Stimulated activated naive B cell treated with anti-CD40 and anti-IgM and Interleukin-4, amounts not matched to agents 10 μg/mL and 1 μg/mL and 100 μg/mL, for 72 hours (primary cell): ENCODE data around the gene RNF43.

ENCODE experiments used
- ATAC-seq, 2 donors: fragments of 150-1000 bp; cut with Tn5 transposase; replicated peaks; 2 replicates each; pipeline ENCODE4 v1.10.0; 2021; ENCODE audit warnings: moderate library complexity in 1 of 2
- DNase-seq: peaks from one replicate; pipeline ENCODE4 v3.0.0; 2021
- H3K27ac Mint-ChIP-seq: one replicate; pipeline ENCODE4 v1.8.0; 2022; ENCODE audit warnings: mild to moderate bottlenecking, mixed read lengths
- H3K27me3 Mint-ChIP-seq, 2 donors: one replicate each; pipeline ENCODE4 v1.8.0; 2022; ENCODE audit warnings: mixed read lengths in 2 of 2
- H3K36me3 Mint-ChIP-seq, 2 donors: one replicate each; pipeline ENCODE4 v1.8.0; 2022; ENCODE audit warnings: mixed read lengths in 2 of 2, mild to moderate bottlenecking in 1 of 2
- H3K4me1 Mint-ChIP-seq, 2 donors: one replicate each; pipeline ENCODE4 v1.8.0; 2022; ENCODE audit warnings: mixed read lengths in 2 of 2, mild to moderate bottlenecking in 1 of 2
- H3K4me3 Mint-ChIP-seq, 2 donors: one replicate each; pipeline ENCODE4 v1.8.0; 2022; ENCODE audit warnings: mild to moderate bottlenecking in 2 of 2, mixed read lengths in 2 of 2, moderate library complexity in 1 of 2
- H3K9me3 Mint-ChIP-seq, 2 donors: one replicate each; pipeline ENCODE4 v1.8.0; 2022; ENCODE audit warnings: mixed read lengths in 2 of 2, mild to moderate bottlenecking in 1 of 2

The RNF43 gene

GRCh38 chr17:58415371-58416055 is 1.8 kb downstream of the RNF43 start:
- Mint-ChIP-seq H3K27me3 (no peaks in the 10 kb centered on the region), H3K4me3 (no peak overlapping the region), H3K36me3 (peaks cover 0 to 2% of the 10 kb centered on the region in 2 donors), H3K9me3 (no peaks in the 10 kb centered on the region), H3K27ac (no peak overlapping the region), H3K4me1 (peaks cover 9 to 11% of the 10 kb centered on the region in 2 donors)
- ATAC-seq = no peak
- DNase-seq = no peak

- H3K27ac Mint-ChIP-seq = no peak overlapping the region
- no peak for DNase-seq
- peaks cover 9 to 11% of the 10 kb centered on the region in 2 donors for H3K4me1 Mint-ChIP-seq
- no peak overlapping the region for H3K4me3 Mint-ChIP-seq
- ATAC-seq = no peak
- H3K9me3 Mint-ChIP-seq = no peaks in the 10 kb centered on the region
- H3K27me3 Mint-ChIP-seq = no peaks in the 10 kb centered on the region
- H3K36me3 Mint-ChIP-seq = peaks cover 0 to 2% of the 10 kb centered on the region in 2 donors
These were observed 2.7 kb downstream of the RNF43 start for GRCh38 chr17:58414596-58414997.

- Mint-ChIP-seq H3K4me1 (peaks cover 9 to 11% of the 10 kb centered on the region in 2 donors), H3K27me3 (no peaks in the 10 kb centered on the region), H3K36me3 (peaks cover 0 to 2% of the 10 kb centered on the region in 2 donors), H3K27ac (no peak overlapping the region), H3K4me3 (no peak overlapping the region), H3K9me3 (no peaks in the 10 kb centered on the region)
- ATAC-seq (no peak), DNase-seq (no peak)
These were observed 3.6 kb downstream of the RNF43 start for GRCh38 chr17:58413684-58414083.

- Mint-ChIP-seq H3K4me1 (peaks cover 9 to 11% of the 10 kb centered on the region in 2 donors), H3K9me3 (no peaks in the 10 kb centered on the region), H3K4me3 (no peak overlapping the region), H3K36me3 (peaks cover 0 to 2% of the 10 kb centered on the region in 2 donors), H3K27ac (no peak overlapping the region), H3K27me3 (no peaks in the 10 kb centered on the region)
- no peak for DNase-seq
- ATAC-seq = no peak
These were observed 4.3 kb downstream of the RNF43 start for GRCh38 chr17:58412961-58413586.

DNA sequence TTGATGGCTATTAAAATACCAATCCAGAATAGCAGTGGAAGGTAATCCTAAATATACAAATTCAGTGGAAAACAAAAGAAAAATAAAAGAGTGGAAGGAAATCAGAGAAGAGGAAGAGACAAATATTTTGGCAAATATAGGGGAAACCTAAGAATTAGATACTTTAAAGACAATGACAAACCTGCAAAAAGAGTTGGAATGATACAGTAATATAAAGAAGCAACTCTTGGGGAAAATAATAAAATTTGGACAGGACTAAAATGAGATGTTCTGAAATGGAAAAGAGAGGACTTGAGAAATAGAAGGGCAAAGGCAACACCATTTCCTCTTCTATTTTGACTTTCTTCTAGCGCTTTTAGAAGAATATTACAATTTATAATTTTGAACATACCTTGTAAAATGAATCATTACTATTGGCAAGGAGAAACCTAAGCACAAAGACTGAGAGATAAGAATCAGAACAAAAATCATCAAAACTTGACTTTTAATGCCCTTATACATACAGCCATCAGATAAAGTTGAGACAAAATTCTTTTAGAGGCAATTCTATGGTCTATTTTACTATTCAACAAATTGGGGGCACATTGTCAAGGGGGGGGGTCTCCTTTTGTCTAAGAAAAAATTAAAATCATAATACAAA is 5.2 kb downstream of the RNF43 start:
- DNase-seq = no peak
- Mint-ChIP-seq H3K4me3 (no peak overlapping the region), H3K9me3 (no peaks in the 10 kb centered on the region), H3K36me3 (peaks cover 0 to 2% of the 10 kb centered on the region in 2 donors), H3K27me3 (no peaks in the 10 kb centered on the region), H3K27ac (no peak overlapping the region), H3K4me1 (peaks cover 4 to 5% of the 10 kb centered on the region in 2 donors)
- no peak for ATAC-seq

DNA sequence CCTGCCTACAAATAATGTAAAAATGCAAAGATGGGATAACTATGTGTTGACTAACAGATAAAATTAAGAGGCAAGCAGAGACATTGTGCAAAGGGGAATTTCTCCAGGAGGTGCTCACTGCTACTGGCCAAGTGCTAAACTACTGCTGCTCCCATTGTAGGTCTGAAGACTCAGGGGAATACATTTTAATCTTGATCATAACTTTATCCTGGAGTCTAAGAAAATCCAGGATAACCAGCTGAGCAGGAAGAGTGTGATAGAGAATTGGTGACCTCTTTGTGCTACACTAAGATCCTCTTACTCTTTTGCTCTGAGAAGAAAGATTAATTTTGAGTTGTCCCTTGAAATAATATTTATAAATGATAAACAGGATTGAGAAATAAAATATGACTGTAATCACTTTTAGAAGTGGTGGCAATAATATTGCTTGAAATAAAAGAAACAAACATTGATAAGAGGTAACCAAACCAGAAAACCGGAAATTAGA is 5.9 kb downstream of the RNF43 start:
- no peak for ATAC-seq
- H3K27me3 Mint-ChIP-seq = no peaks in the 10 kb centered on the region
- H3K36me3 Mint-ChIP-seq = peaks cover 0 to 2% of the 10 kb centered on the region in 2 donors
- H3K9me3 Mint-ChIP-seq = no peaks in the 10 kb centered on the region
- no peak overlapping the region for H3K27ac Mint-ChIP-seq
- H3K4me3 Mint-ChIP-seq = no peak overlapping the region
- peaks cover 0 to 3% of the 10 kb centered on the region in 2 donors for H3K4me1 Mint-ChIP-seq
- no peak for DNase-seq

DNA sequence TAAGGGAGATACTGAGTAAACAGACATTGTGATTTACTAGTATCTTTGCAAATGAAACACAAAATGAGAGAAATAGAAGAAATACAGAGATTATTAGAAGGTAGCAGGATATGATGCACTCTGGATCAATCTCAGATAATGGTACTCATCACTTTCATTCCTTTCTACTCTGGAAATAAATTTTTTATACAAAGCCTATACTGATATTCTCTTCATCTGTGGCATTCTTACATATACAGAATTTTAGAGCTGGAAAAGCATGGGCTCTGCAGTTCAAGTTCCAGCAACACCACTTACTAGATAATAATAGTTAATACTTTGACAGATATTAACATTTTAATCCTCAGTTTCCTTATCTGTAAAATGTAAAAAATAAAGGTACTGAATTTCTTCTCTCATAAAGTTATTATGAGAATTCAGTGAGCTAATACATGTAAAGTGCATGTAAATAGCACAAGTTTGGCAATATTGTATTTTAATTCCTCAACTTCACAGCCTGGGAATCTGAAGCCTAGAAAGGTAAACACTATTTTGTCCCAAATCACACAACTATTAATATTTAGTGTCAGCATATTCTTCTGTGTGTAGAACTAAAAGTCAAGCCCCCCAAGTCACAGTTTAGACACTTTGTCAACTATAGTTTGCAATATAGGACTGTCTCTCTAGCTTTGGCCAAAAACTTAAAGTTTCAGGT is 6.5 kb downstream of the RNF43 start:
- DNase-seq = no peak
- Mint-ChIP-seq H3K9me3 (no peaks in the 10 kb centered on the region), H3K27ac (no peak overlapping the region), H3K36me3 (peaks cover 0 to 2% of the 10 kb centered on the region in 2 donors), H3K27me3 (no peaks in the 10 kb centered on the region), H3K4me1 (peaks cover 0 to 2% of the 10 kb centered on the region in 2 donors), H3K4me3 (no peak overlapping the region)
- no peak for ATAC-seq

DNA sequence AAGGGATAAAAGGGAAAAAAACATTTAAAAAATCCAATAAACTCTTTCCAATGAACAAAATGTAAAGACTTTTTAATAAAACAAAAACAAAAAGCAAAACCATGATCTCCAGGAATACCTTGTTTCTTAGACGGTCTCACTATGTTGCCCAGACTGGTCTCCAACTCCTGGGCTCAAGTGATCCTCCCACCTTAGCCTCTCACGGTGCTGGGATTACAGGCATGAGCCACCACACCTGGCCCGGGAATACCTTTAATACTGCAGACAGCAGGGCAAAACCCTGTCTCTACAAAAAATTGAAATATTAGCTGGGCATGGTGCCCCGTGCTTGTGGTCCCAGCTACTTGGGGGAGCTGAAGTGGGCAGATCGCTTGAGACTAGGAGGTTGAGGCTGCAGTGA is 7.9 kb downstream of the RNF43 start:
- no peaks in the 10 kb centered on the region for H3K9me3 Mint-ChIP-seq
- H3K27me3 Mint-ChIP-seq = no peaks in the 10 kb centered on the region
- no peak overlapping the region for H3K27ac Mint-ChIP-seq
- no peak for ATAC-seq
- H3K36me3 Mint-ChIP-seq = no peaks in the 10 kb centered on the region
- H3K4me3 Mint-ChIP-seq = no peak overlapping the region
- DNase-seq = no peak
- no peaks in the 10 kb centered on the region for H3K4me1 Mint-ChIP-seq

- H3K4me1 Mint-ChIP-seq = no peaks in the 10 kb centered on the region
- no peak for DNase-seq
- no peak overlapping the region for H3K4me3 Mint-ChIP-seq
- no peaks in the 10 kb centered on the region for H3K36me3 Mint-ChIP-seq
- no peak overlapping the region for H3K27ac Mint-ChIP-seq
- H3K27me3 Mint-ChIP-seq = no peaks in the 10 kb centered on the region
- no peaks in the 10 kb centered on the region for H3K9me3 Mint-ChIP-seq
- ATAC-seq = no peak
These were observed 14.0 kb downstream of the RNF43 start for GRCh38 chr17:58403311-58403710.

GRCh38 chr17:58402679-58403078 is 14.7 kb downstream of the RNF43 start:
- ATAC-seq (no peak), DNase-seq (no peak)
- no peaks in the 10 kb centered on the region for H3K9me3 Mint-ChIP-seq
- no peak overlapping the region for H3K4me3 Mint-ChIP-seq
- no peak overlapping the region for H3K27ac Mint-ChIP-seq
- no peaks in the 10 kb centered on the region for H3K27me3 Mint-ChIP-seq
- no peaks in the 10 kb centered on the region for H3K4me1 Mint-ChIP-seq
- H3K36me3 Mint-ChIP-seq = no peaks in the 10 kb centered on the region

DNA sequence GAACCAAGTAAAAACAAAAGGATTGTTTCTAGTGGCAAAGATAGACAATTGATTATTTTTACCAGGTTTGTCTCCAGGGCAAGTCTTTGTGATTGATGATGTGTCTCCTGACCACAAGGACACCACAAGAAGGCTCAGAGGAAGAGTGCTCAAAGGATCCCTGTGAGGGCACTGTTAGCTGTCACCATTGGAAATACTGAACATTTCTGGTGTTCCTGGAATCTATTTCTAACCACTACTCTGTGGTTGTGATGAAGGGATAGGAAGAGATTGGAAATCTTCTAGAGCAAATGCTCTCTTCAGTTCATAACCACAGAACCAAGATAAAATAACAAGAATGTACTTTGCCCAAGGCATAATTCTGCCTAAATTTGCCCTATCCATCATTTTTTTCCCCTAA is 15.3 kb downstream of the RNF43 start:
- Mint-ChIP-seq H3K4me3 (no peak overlapping the region), H3K36me3 (no peaks in the 10 kb centered on the region), H3K27ac (no peak overlapping the region), H3K27me3 (no peaks in the 10 kb centered on the region), H3K4me1 (no peaks in the 10 kb centered on the region), H3K9me3 (no peaks in the 10 kb centered on the region)
- DNase-seq (no peak), ATAC-seq (no peak)

DNA sequence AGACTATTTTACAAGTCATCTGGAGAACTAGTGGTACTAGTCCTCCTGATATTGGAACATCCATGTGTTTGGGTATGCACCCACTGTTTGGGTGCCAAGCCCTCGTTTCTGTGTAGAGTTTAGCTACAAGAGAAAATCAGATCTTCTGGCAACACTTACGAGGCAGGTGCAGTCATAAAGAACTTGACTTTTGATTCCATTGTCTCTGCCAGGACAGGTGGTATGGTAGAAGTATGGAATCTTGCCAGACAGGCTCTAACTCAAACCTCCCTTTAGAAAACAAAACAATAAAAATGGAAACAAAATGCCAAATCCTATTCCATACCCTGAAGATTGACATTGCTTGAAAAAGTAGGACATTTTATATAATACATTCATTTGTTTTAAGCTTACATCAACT is 16.0 kb downstream of the RNF43 start:
- DNase-seq (no peak), ATAC-seq (no peak)
- Mint-ChIP-seq H3K27ac (no peak overlapping the region), H3K9me3 (no peaks in the 10 kb centered on the region), H3K36me3 (peaks cover 0 to under 1% of the 10 kb centered on the region in 2 donors), H3K4me3 (no peak overlapping the region), H3K27me3 (no peaks in the 10 kb centered on the region), H3K4me1 (no peaks in the 10 kb centered on the region)

DNA sequence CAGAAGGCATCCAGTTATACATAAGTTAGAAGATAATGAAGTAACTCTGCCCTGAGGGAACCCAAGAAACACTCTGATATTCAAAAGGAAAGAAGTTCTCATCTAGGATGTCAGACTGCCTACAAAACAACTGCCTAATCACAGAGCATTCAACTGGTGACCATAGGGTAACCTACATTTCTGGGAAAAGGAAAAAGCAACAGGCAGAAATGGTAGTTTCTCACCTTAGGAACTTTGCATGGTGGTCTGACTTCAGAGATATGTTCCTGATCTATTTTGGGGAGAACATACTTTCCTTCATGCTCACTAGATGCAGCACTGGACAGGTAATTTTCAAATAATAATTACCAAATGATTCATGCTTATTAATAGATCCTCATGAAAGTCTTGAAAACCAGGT is 16.5 kb downstream of the RNF43 start:
- H3K27me3 Mint-ChIP-seq = no peaks in the 10 kb centered on the region
- no peaks in the 10 kb centered on the region for H3K9me3 Mint-ChIP-seq
- H3K36me3 Mint-ChIP-seq = peaks cover 1 to 4% of the 10 kb centered on the region in 2 donors
- DNase-seq = no peak
- H3K4me3 Mint-ChIP-seq = no peak overlapping the region
- no peaks in the 10 kb centered on the region for H3K4me1 Mint-ChIP-seq
- ATAC-seq = no peak
- H3K27ac Mint-ChIP-seq = no peak overlapping the region

- no peak overlapping the region for H3K27ac Mint-ChIP-seq
- peaks cover 1 to 4% of the 10 kb centered on the region in 2 donors for H3K36me3 Mint-ChIP-seq
- H3K27me3 Mint-ChIP-seq = no peaks in the 10 kb centered on the region
- H3K4me3 Mint-ChIP-seq = no peak overlapping the region
- no peaks in the 10 kb centered on the region for H3K9me3 Mint-ChIP-seq
- ATAC-seq (no peak), DNase-seq (no peak)
- no peaks in the 10 kb centered on the region for H3K4me1 Mint-ChIP-seq
These were observed 17.4 kb downstream of the RNF43 start for GRCh38 chr17:58399974-58400373.
